GM12864 (cell line): ENCODE measurements around the gene ARL4D.
"Not testable (repeated sequence)": the region's sequence is repeated elsewhere in the genome, so short reads cannot be mapped to it uniquely, and the experiment has no call there.

Experiments
- DNase-seq: peaks from one replicate; pipeline ENCODE4 v3.0.0-alpha.2; 2011; ENCODE audit warnings: low read depth
- H3K4me3 ChIP-seq: 2 replicates; pipeline ENCODE4 v1.5.1; 2011; ENCODE audit warnings: mild to moderate bottlenecking, low read depth, low read length, control low read depth
- CTCF ChIP-seq: IDR thresholded peaks from 2 replicates; pipeline ENCODE4 v1.5.1; 2011; ENCODE audit warnings: low read depth, mild to moderate bottlenecking, moderate library complexity, low read length, control low read depth, inconsistent platforms; ENCODE audit errors: missing control alignments

ARL4D gene

GRCh38 chr17:43385046-43385831, 13.6 kb upstream of the ARL4D start:
- H3K4me3 ChIP-seq = no peak overlapping the region
- DNase-seq = no peak
- TF ChIP-seq CTCF = no peak

GRCh38 chr17:43388359-43389045, 10.3 kb upstream of the ARL4D start:
- TF ChIP-seq CTCF = no peak
- peak; percentile 66 for DNase-seq
- H3K4me3 ChIP-seq = peak overlapping the region; percentile 53

GRCh38 chr17:43389046-43389947, 9.5 kb upstream of the ARL4D start:
- H3K4me3 ChIP-seq = peak overlapping the region; percentile 53
- TF ChIP-seq CTCF = peak; percentile 90
- DNase-seq = peak; percentile 53

- no peak for TF ChIP-seq CTCF
- H3K4me3 ChIP-seq = no peak overlapping the region
- no peak for DNase-seq
Observed at GRCh38 chr17:43392397-43392796, 6.4 kb upstream of the ARL4D start.

- peak; percentile 82 for TF ChIP-seq CTCF
- H3K4me3 ChIP-seq = no peak overlapping the region
- DNase-seq = peak; percentile 64
Observed at GRCh38 chr17:43393944-43394482, 4.8 kb upstream of the ARL4D start.

GRCh38 chr17:43394696-43395095, 4.1 kb upstream of the ARL4D start:
- DNase-seq, H3K4me3 ChIP-seq: not testable (repeated sequence)

GRCh38 chr17:43395165-43395564, 3.6 kb upstream of the ARL4D start:
- TF ChIP-seq CTCF = no peak
- DNase-seq = no peak
- H3K4me3 ChIP-seq = no peak overlapping the region
